ENCODE results near the gene HERC2. TPM values are rescaled to one million over a fixed set of nuclear protein-coding genes. Genes with fewer than 3 reads are reported as not detected.
"Not testable (repeated sequence)": the region's sequence is repeated elsewhere in the genome, so short reads cannot be mapped to it uniquely, and the experiment has no call there.

The HERC2 gene
- total RNA-seq, 6 experiments from 2014 or later, result 33.6 to 47.3 (median 37.0) TPM

GRCh38 chr15:28208583-28208982, 113.4 kb downstream of the HERC2 start:
- Mint-ChIP-seq H3K4me3 (no peak overlapping the region), H3K36me3 (ENCODE audit: low read depth) (peaks cover 19% of the 10 kb centered on the region), H3K27ac (no peak overlapping the region; the same call in 1 of the 2 replicates), H3K9me3 (no peaks in the 10 kb centered on the region), H3K4me1 (ENCODE audit: low read depth) (no peaks in the 10 kb centered on the region), H3K27me3 (ENCODE audit: insufficient read depth) (no peaks in the 10 kb centered on the region)
- no peak for DNase-seq
- TF ChIP-seq CTCF (IDR thresholded peaks at IDR 0.05), result no peak

GRCh38 chr15:28205640-28206039, 116.3 kb downstream of the HERC2 start:
- H3K4me1 Mint-ChIP-seq (ENCODE audit: low read depth); H3K27ac Mint-ChIP-seq; DNase-seq; H3K9me3 Mint-ChIP-seq; H3K27me3 Mint-ChIP-seq (ENCODE audit: insufficient read depth); H3K4me3 Mint-ChIP-seq: not testable (repeated sequence)
- peaks cover 19% of the 10 kb centered on the region for H3K36me3 Mint-ChIP-seq (ENCODE audit: low read depth)

- not testable (repeated sequence) for H3K27me3 Mint-ChIP-seq (ENCODE audit: insufficient read depth); H3K27ac Mint-ChIP-seq
- peaks cover 17% of the 10 kb centered on the region for H3K36me3 Mint-ChIP-seq (ENCODE audit: low read depth)
These were observed 118.7 kb downstream of the HERC2 start for GRCh38 chr15:28203055-28203828.

GRCh38 chr15:28202124-28202523, 119.9 kb downstream of the HERC2 start:
- not testable (repeated sequence) for H3K4me1 Mint-ChIP-seq (ENCODE audit: low read depth); H3K27me3 Mint-ChIP-seq (ENCODE audit: insufficient read depth); DNase-seq; H3K4me3 Mint-ChIP-seq; H3K9me3 Mint-ChIP-seq; H3K27ac Mint-ChIP-seq
- peaks cover 16% of the 10 kb centered on the region for H3K36me3 Mint-ChIP-seq (ENCODE audit: low read depth)

More at GRCh38 chr15:28203055-28203828, 118.7 kb downstream of the HERC2 start:
- H3K4me3 Mint-ChIP-seq; H3K9me3 Mint-ChIP-seq; H3K4me1 Mint-ChIP-seq (ENCODE audit: low read depth); DNase-seq: not testable (repeated sequence)

GRCh38 chr15:28198215-28198614, 123.8 kb downstream of the HERC2 start:
- peaks cover 27% of the 10 kb centered on the region for H3K36me3 Mint-ChIP-seq (ENCODE audit: low read depth)

GRCh38 chr15:28197694-28198093, 124.3 kb downstream of the HERC2 start:
- not testable (repeated sequence) for H3K27me3 Mint-ChIP-seq (ENCODE audit: insufficient read depth); DNase-seq; H3K9me3 Mint-ChIP-seq; H3K4me1 Mint-ChIP-seq (ENCODE audit: low read depth); H3K27ac Mint-ChIP-seq; H3K4me3 Mint-ChIP-seq
- H3K36me3 Mint-ChIP-seq (ENCODE audit: low read depth), result peaks cover 27% of the 10 kb centered on the region

More at GRCh38 chr15:28198215-28198614, 123.8 kb downstream of the HERC2 start:
- not testable (repeated sequence) for H3K9me3 Mint-ChIP-seq; H3K27ac Mint-ChIP-seq; H3K4me3 Mint-ChIP-seq; H3K4me1 Mint-ChIP-seq (ENCODE audit: low read depth); DNase-seq; H3K27me3 Mint-ChIP-seq (ENCODE audit: insufficient read depth)

- H3K9me3 Mint-ChIP-seq; DNase-seq; H3K4me3 Mint-ChIP-seq; H3K27me3 Mint-ChIP-seq (ENCODE audit: insufficient read depth); H3K27ac Mint-ChIP-seq: not testable (repeated sequence)
- peaks cover 27% of the 10 kb centered on the region for H3K36me3 Mint-ChIP-seq (ENCODE audit: low read depth)
- H3K4me1 Mint-ChIP-seq (ENCODE audit: low read depth), result peaks cover 11% of the 10 kb centered on the region
These were observed 125.4 kb downstream of the HERC2 start for GRCh38 chr15:28196581-28196980.

- Mint-ChIP-seq H3K4me3 (no peak overlapping the region), H3K27ac (peak overlapping the region; percentile 70; the same call in 1 of the 2 replicates), H3K27me3 (ENCODE audit: insufficient read depth) (no peaks in the 10 kb centered on the region), H3K4me1 (ENCODE audit: low read depth) (peaks cover 15% of the 10 kb centered on the region), H3K36me3 (ENCODE audit: low read depth) (peaks cover 13% of the 10 kb centered on the region), H3K9me3 (no peaks in the 10 kb centered on the region)
- TF ChIP-seq CTCF (IDR thresholded peaks at IDR 0.05), result no peak
- no peak for DNase-seq
These were observed 129.2 kb downstream of the HERC2 start for GRCh38 chr15:28192772-28193171.
